HCT116 (cell line): ENCODE measurements around the gene GLI3. TPM values are rescaled to one million over a fixed set of nuclear protein-coding genes. Genes with fewer than 3 reads are reported as not detected.

Experiments
- ATAC-seq: fragments of 200-7000 bp; cut with Tn5 transposase; 2 replicates; pipeline ENCODE4 v1.9.1; 2020; ENCODE audit warnings: mild to moderate bottlenecking, moderate library complexity
- BruUV-seq: library from RNA; stranded (reverse); fragments of 400-500 nt; replicated peaks from 2 replicates; lab custom pipeline; 2021; lab: Mats Ljungman, UMichigan
- CTCF ChIA-PET: fragments of 300-600 bp; sonication (Branson Sonifier 250); formaldehyde crosslinking; loops from one replicate; lab custom pipeline; 2021; ENCODE audit warnings: antibody characterized with exemption; lab: Charles Lee
- POLR2A ChIA-PET: fragments of 300-600, 350-600 bp; sonication (Branson Sonifier 250); formaldehyde crosslinking; loops from one replicate; lab custom pipeline; 2021; ENCODE audit warnings: antibody characterized with exemption; lab: Charles Lee
- RAD21 ChIA-PET, 2 experiments: fragments of 300-600 bp; sonication (Branson Sonifier 250); formaldehyde crosslinking; loops; one replicate each; lab custom pipeline; 2023; ENCODE audit warnings: low total read pairs in 2 of 2; ENCODE audit not compliant: uncharacterized antibody in 2 of 2, unreplicated experiment in 2 of 2, low non-redundant PET in 1 of 2; lab: Charles Lee
- DNase-seq: peaks from one replicate; pipeline ENCODE4 v3.0.0-alpha.2; 2010; ENCODE audit warnings: low read depth, low spot score
- H2AFZ ChIP-seq: fragments of 200-600 bp; shearing (Covaris generic), sonication (generic); 2 replicates; pipeline ENCODE4 v1.6.1; 2017; ENCODE audit warnings: low read depth, mixed run types, mixed read lengths, antibody characterized with exemption, low read length; ENCODE audit not compliant: poor library complexity, severe bottlenecking
- H3K27ac ChIP-seq: 2 replicates; pipeline ENCODE4 v1.5.1; 2012; ENCODE audit warnings: low read depth, low read length
- H3K27me3 ChIP-seq: fragments of 200-600 bp; sonication (generic); 2 replicates; pipeline ENCODE4 v1.6.1; 2016; ENCODE audit warnings: mixed run types, low read length, mixed read lengths; ENCODE audit not compliant: insufficient read depth
- H3K36me3 ChIP-seq, 2 experiments: fragments of 200-500 bp in 1 of 2; fragments of 200-600 bp in 1 of 2; sonication (Bioruptor generic) in 1 of 2; sonication (generic) in 1 of 2; 2 replicates each; pipeline versions ENCODE4 v1.5.1 to v1.6.1; 2014 to 2016; ENCODE audit warnings: low read length in 2 of 2, inconsistent platforms in 1 of 2, mixed read lengths in 1 of 2, mixed run types in 1 of 2; ENCODE audit not compliant: insufficient read depth in 2 of 2, control insufficient read depth in 1 of 2
- H3K4me1 ChIP-seq, 2 experiments: fragments of 200-600 bp in 1 of 2; sonication (generic) in 1 of 2; 2 replicates each; pipeline versions ENCODE4 v1.5.1 to v1.6.1; 2012 to 2017; ENCODE audit warnings: low read length in 2 of 2, inconsistent platforms in 1 of 2, mild to moderate bottlenecking in 1 of 2, mixed read lengths in 1 of 2, mixed run types in 1 of 2, moderate library complexity in 1 of 2; ENCODE audit not compliant: insufficient read depth in 2 of 2, control insufficient read depth in 1 of 2
- H3K4me2 ChIP-seq: fragments of 200-600 bp; sonication (generic); 2 replicates; pipeline ENCODE4 v1.6.1; 2017; ENCODE audit warnings: mixed run types, low read length, mixed read lengths
- H3K4me3 ChIP-seq, 2 experiments: fragments of 200-600 bp in 1 of 2; sonication (generic) in 1 of 2; replicated peaks in 1 of 2; 2 replicates each; pipeline ENCODE4 v1.5.1; 2011 to 2016; ENCODE audit warnings: low read length in 2 of 2, control low read depth in 1 of 2, low read depth in 1 of 2, mild to moderate bottlenecking in 1 of 2, mixed read lengths in 1 of 2, mixed run types in 1 of 2
- H3K79me2 ChIP-seq: fragments of 200-600 bp; sonication (generic); 2 replicates; pipeline ENCODE4 v1.6.1; 2017; ENCODE audit warnings: mild to moderate bottlenecking, mixed run types, low read length, moderate library complexity, mixed read lengths; ENCODE audit not compliant: insufficient read depth
- H3K9ac ChIP-seq: fragments of 200-600 bp; sonication (generic); 2 replicates; pipeline ENCODE4 v1.6.1; 2016; ENCODE audit warnings: low read length, mixed read lengths
- H3K9me2 ChIP-seq: fragments of 200-600 bp; sonication (generic), shearing (Covaris generic); 2 replicates; pipeline ENCODE4 v1.6.1; 2017; ENCODE audit warnings: mixed run types, mild to moderate bottlenecking, moderate library complexity; ENCODE audit not compliant: insufficient read depth
- H3K9me3 ChIP-seq, 2 experiments: fragments of 200-500 bp in 1 of 2; fragments of 200-600 bp in 1 of 2; sonication (Bioruptor generic) in 1 of 2; sonication (generic) in 1 of 2; 2 replicates each; pipeline ENCODE4 v1.6.1; 2014 to 2017; ENCODE audit warnings: low read length in 2 of 2, mixed read lengths in 2 of 2, inconsistent platforms in 1 of 2, low read depth in 1 of 2, mild to moderate bottlenecking in 1 of 2, mixed run types in 1 of 2, moderate library complexity in 1 of 2; ENCODE audit not compliant: control insufficient read depth in 1 of 2, insufficient read depth in 1 of 2
- H4K20me1 ChIP-seq: fragments of 200-600 bp; sonication (generic), shearing (Covaris generic); 2 replicates; pipeline ENCODE4 v1.6.1; 2017; ENCODE audit warnings: mixed run types, mild to moderate bottlenecking, moderate library complexity; ENCODE audit not compliant: insufficient read depth
- CBX3 ChIP-seq: IDR thresholded peaks from 2 replicates; pipeline ENCODE4 v1.6.1; 2012; ENCODE audit warnings: low read depth
- CEBPB ChIP-seq: IDR thresholded peaks from 2 replicates; pipeline ENCODE4 v1.6.1; 2012; ENCODE audit warnings: low read depth
- EGR1 ChIP-seq: IDR thresholded peaks from 2 replicates; pipeline ENCODE4 v1.6.1; 2012; ENCODE audit warnings: low read depth
- EZH2 ChIP-seq: fragments of 200-600 bp; sonication (generic); IDR thresholded peaks from 2 replicates; pipeline ENCODE4 v1.6.1; 2017; ENCODE audit warnings: antibody characterized with exemption, mixed run types
- EZH2phosphoT487 ChIP-seq: fragments of 200-600 bp; IDR thresholded peaks from 2 replicates; pipeline ENCODE4 v1.6.1; 2018; ENCODE audit warnings: antibody characterized with exemption, borderline replicate concordance
- FOSL1 ChIP-seq: IDR thresholded peaks from 2 replicates; pipeline ENCODE4 v1.6.1; 2012; ENCODE audit warnings: low read depth
- JUND ChIP-seq: IDR thresholded peaks from 2 replicates; pipeline ENCODE4 v1.6.1; 2012
- POLR2A ChIP-seq: IDR thresholded peaks from 2 replicates; pipeline ENCODE4 v1.7.0; 2011; ENCODE audit warnings: borderline replicate concordance; ENCODE audit not compliant: insufficient read depth, insufficient read length; ENCODE audit errors: extremely low read depth
- RAD21 ChIP-seq: IDR thresholded peaks from 2 replicates; pipeline ENCODE4 v1.6.1; 2012; ENCODE audit warnings: low read depth, mild to moderate bottlenecking
- SIN3A ChIP-seq: IDR thresholded peaks from 2 replicates; pipeline ENCODE4 v1.6.1; 2012; ENCODE audit warnings: low read depth
- SP1 ChIP-seq: IDR thresholded peaks from 2 replicates; pipeline ENCODE4 v1.6.1; 2012; ENCODE audit warnings: low read depth
- SRF ChIP-seq: IDR thresholded peaks from 2 replicates; pipeline ENCODE4 v1.6.1; 2012; ENCODE audit warnings: low read depth
- TCF7L2 ChIP-seq: IDR thresholded peaks from 2 replicates; pipeline ENCODE4 v1.7.0; 2011; ENCODE audit warnings: borderline replicate concordance, inconsistent platforms; ENCODE audit not compliant: insufficient read depth, insufficient read length; ENCODE audit errors: extremely low read depth
- ZFX ChIP-seq: fragments of 450-650 bp; IDR thresholded peaks from 2 replicates; pipeline ENCODE4 v1.6.1; 2017
- ZNF274 ChIP-seq: fragments of 200-500 bp; sonication (Bioruptor generic); IDR thresholded peaks from 2 replicates; pipeline ENCODE4 v1.6.1; 2014; ENCODE audit warnings: mild to moderate bottlenecking, low read depth, low read length, inconsistent platforms
- intact Hi-C: fragments of 100-400 bp; cut with micrococcal nuclease; formaldehyde crosslinking; loops from 2 replicates; pipeline ENCODE4 v1.10.0; 2022
- total RNA-seq: library from RNA; stranded (reverse); gene quantifications from one replicate; pipeline ENCODE4 v1.2.1, GENCODE V29; 2021; ENCODE audit not compliant: unreplicated experiment
- TF ChIP-seq, protein P1 (sequence below): IDR thresholded peaks from 2 replicates; pipeline ENCODE4 v1.6.1; 2012; ENCODE audit warnings: low read depth
- TF ChIP-seq, protein P2 (sequence below): IDR thresholded peaks from 2 replicates; pipeline ENCODE4 v1.6.1; 2012
- TF ChIP-seq, protein P3 (sequence below), 3 experiments: fragments of 200-600 bp in 1 of 3; sonication (generic) in 1 of 3; IDR thresholded peaks in 2 of 3; conservative IDR thresholded peaks in 1 of 3; 2 replicates each; pipeline ENCODE4 v1.5.1; 2012 to 2017; ENCODE audit warnings: low read depth in 2 of 3, low read length in 2 of 3, antibody characterized with exemption in 1 of 3, borderline replicate concordance in 1 of 3, control low read depth in 1 of 3, mild to moderate bottlenecking in 1 of 3, mixed read lengths in 1 of 3, mixed run types in 1 of 3, moderate library complexity in 1 of 3; ENCODE audit not compliant: insufficient read depth in 1 of 3
- TF ChIP-seq, protein P4 (sequence below): IDR thresholded peaks from 2 replicates; pipeline ENCODE4 v1.6.1; 2011; ENCODE audit warnings: mild to moderate bottlenecking, low read length, moderate library complexity; ENCODE audit not compliant: insufficient replicate concordance; ENCODE audit errors: extremely low read depth

The GLI3 gene
- total RNA-seq, 1 experiment from 2014 or later: 0.07 TPM

DNA sequence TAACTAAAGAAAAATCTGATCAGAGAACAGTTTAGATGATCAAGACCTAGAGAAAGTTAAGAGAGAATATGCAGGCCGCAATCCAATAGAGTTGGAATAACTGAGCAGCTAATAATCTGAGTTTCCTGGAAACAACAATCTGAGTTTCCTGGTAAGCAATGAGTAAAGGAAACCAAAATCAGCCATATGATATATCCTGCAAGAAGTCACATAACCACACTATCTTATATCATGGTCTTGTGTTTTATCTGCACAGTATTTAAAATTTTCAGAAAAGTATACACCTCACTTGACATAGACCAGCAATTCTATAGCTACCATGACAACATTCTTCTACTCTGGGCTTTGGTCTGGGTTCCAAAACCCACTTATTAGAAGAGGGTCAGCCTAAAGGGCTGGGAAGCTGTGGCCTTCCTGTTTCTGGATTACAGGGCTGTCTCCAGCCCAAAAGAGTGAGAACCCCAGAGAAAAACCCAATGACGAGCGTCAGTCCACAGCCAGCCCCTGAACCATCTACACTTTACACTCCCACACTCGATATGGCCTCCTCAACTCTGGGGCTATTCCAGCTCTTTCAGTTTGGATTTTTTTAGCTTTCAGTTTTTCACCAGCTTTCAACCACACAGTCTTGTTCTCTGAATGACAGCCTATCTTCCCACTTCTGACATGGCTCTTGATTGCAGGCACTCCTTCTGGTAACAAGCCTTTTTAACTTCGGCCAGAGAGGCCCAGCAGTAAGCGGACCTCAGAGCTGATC, 110.4 kb downstream of the GLI3 start:
- H3K27ac ChIP-seq: no peak overlapping the region

More for the DNA sequence above, 110.4 kb downstream of the GLI3 start:
- Histone ChIP-seq H3K9me3 (no peaks in the 10 kb centered on the region), H3K4me2 (no peak overlapping the region), H4K20me1 (no peaks in the 10 kb centered on the region), H3K4me1 (no peaks in the 10 kb centered on the region), H3K9me2 (no peaks in the 10 kb centered on the region), H3K36me3 (no peaks in the 10 kb centered on the region), H2AFZ (no peak overlapping the region), H3K4me3 (no peak overlapping the region), H3K79me2 (no peaks in the 10 kb centered on the region), H3K27me3 (no peaks in the 10 kb centered on the region), H3K9ac (no peak overlapping the region)
- BruUV-seq: no TSS peak
- ChIA-PET RAD21 (no interaction called here), CTCF (no interaction called here), POLR2A (no interaction called here)
- DNase-seq (no peak), ATAC-seq (no peak)
- TF ChIP-seq EGR1 (no peak), SP1 (no peak), FOSL1 (no peak), EZH2 (no peak), POLR2A (no peak), CBX3 (no peak), EZH2phosphoT487 (no peak), JUND (no peak), ZNF274 (no peak), CEBPB (no peak), TCF7L2 (no peak), SRF (no peak), ZFX (no peak), SIN3A (no peak), RAD21 (no peak)
- TF ChIP-seq, protein P1, sequence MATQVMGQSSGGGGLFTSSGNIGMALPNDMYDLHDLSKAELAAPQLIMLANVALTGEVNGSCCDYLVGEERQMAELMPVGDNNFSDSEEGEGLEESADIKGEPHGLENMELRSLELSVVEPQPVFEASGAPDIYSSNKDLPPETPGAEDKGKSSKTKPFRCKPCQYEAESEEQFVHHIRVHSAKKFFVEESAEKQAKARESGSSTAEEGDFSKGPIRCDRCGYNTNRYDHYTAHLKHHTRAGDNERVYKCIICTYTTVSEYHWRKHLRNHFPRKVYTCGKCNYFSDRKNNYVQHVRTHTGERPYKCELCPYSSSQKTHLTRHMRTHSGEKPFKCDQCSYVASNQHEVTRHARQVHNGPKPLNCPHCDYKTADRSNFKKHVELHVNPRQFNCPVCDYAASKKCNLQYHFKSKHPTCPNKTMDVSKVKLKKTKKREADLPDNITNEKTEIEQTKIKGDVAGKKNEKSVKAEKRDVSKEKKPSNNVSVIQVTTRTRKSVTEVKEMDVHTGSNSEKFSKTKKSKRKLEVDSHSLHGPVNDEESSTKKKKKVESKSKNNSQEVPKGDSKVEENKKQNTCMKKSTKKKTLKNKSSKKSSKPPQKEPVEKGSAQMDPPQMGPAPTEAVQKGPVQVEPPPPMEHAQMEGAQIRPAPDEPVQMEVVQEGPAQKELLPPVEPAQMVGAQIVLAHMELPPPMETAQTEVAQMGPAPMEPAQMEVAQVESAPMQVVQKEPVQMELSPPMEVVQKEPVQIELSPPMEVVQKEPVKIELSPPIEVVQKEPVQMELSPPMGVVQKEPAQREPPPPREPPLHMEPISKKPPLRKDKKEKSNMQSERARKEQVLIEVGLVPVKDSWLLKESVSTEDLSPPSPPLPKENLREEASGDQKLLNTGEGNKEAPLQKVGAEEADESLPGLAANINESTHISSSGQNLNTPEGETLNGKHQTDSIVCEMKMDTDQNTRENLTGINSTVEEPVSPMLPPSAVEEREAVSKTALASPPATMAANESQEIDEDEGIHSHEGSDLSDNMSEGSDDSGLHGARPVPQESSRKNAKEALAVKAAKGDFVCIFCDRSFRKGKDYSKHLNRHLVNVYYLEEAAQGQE: no peak
- TF ChIP-seq, protein P2, sequence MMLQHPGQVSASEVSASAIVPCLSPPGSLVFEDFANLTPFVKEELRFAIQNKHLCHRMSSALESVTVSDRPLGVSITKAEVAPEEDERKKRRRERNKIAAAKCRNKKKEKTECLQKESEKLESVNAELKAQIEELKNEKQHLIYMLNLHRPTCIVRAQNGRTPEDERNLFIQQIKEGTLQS: no peak
- TF ChIP-seq, protein P3, sequence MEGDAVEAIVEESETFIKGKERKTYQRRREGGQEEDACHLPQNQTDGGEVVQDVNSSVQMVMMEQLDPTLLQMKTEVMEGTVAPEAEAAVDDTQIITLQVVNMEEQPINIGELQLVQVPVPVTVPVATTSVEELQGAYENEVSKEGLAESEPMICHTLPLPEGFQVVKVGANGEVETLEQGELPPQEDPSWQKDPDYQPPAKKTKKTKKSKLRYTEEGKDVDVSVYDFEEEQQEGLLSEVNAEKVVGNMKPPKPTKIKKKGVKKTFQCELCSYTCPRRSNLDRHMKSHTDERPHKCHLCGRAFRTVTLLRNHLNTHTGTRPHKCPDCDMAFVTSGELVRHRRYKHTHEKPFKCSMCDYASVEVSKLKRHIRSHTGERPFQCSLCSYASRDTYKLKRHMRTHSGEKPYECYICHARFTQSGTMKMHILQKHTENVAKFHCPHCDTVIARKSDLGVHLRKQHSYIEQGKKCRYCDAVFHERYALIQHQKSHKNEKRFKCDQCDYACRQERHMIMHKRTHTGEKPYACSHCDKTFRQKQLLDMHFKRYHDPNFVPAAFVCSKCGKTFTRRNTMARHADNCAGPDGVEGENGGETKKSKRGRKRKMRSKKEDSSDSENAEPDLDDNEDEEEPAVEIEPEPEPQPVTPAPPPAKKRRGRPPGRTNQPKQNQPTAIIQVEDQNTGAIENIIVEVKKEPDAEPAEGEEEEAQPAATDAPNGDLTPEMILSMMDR (IDR thresholded peaks at IDR 0.05 in 2 of 3, conservative IDR thresholded peaks at IDR 0.05 in 1 of 3; ENCODE audit: borderline replicate concordance in 1 of 3, insufficient read depth in 1 of 3, low read depth in 2 of 3, low read length in 2 of 3): no peak
- TF ChIP-seq, protein P4, sequence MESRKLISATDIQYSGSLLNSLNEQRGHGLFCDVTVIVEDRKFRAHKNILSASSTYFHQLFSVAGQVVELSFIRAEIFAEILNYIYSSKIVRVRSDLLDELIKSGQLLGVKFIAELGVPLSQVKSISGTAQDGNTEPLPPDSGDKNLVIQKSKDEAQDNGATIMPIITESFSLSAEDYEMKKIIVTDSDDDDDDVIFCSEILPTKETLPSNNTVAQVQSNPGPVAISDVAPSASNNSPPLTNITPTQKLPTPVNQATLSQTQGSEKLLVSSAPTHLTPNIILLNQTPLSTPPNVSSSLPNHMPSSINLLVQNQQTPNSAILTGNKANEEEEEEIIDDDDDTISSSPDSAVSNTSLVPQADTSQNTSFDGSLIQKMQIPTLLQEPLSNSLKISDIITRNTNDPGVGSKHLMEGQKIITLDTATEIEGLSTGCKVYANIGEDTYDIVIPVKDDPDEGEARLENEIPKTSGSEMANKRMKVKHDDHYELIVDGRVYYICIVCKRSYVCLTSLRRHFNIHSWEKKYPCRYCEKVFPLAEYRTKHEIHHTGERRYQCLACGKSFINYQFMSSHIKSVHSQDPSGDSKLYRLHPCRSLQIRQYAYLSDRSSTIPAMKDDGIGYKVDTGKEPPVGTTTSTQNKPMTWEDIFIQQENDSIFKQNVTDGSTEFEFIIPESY: no peak
- intact Hi-C loops: no loop called here
